Upper lobe of right lung (tissue), 1 donor: ENCODE data around the gene JAKMIP2. TPM values are rescaled to one million over a fixed set of nuclear protein-coding genes. Genes with fewer than 3 reads are reported as not detected.

ENCODE experiments used
- ATAC-seq: fragments of 200-7000 bp; cut with Tn5 transposase; one replicate; pipeline ENCODE4 v1.9.1; 2020; ENCODE audit warnings: mild to moderate bottlenecking, moderate library complexity
- DNase-seq: peaks from one replicate; pipeline ENCODE4 v3.0.0-alpha.2; 2020
- H3K27ac ChIP-seq: fragments of 200-600 bp; one replicate; pipeline ENCODE4 v1.8.0; 2022
- H3K27me3 ChIP-seq: fragments of 200-600 bp; one replicate; pipeline ENCODE4 v1.8.0; 2022; ENCODE audit warnings: mild to moderate bottlenecking
- H3K36me3 ChIP-seq: fragments of 200-600 bp; one replicate; pipeline ENCODE4 v1.8.0; 2022
- H3K4me1 ChIP-seq: fragments of 200-600 bp; one replicate; pipeline ENCODE4 v1.8.0; 2022
- H3K4me3 ChIP-seq: fragments of 200-600 bp; one replicate; pipeline ENCODE4 v1.8.0; 2022; ENCODE audit warnings: mild to moderate bottlenecking
- H3K9me3 ChIP-seq: fragments of 200-600 bp; one replicate; pipeline ENCODE4 v1.8.0; 2022
- CTCF ChIP-seq: fragments of 200-600 bp; IDR thresholded peaks from one replicate; pipeline ENCODE4 v1.8.0; 2022; ENCODE audit warnings: antibody characterized with exemption
- intact Hi-C: fragments of 100-400 bp; cut with DNase I; formaldehyde crosslinking; loops from one replicate; pipeline ENCODE4 v1.11.0; 2022
- total RNA-seq: library from RNA; stranded (reverse); fragmentation: NEBNext Ultra II Directional; extraction: Animal tissue kit (Norgen Biotek cat#: 25700); gene quantifications from one replicate; pipeline ENCODE4 v1.2.1, GENCODE V29; 2021
- donor health status: DM: no; HTN: yes; CAD: no; lungs with severe emphysema.

JAKMIP2 gene
- total RNA-seq, 1 donor from 2014 or later, result 7.5 TPM

GRCh38 chr5:147613359-147613758 lies 169.2 kb downstream of the JAKMIP2 start:
- Histone ChIP-seq H3K27ac (no peak overlapping the region), H3K9me3 (no peaks in the 10 kb centered on the region), H3K27me3 (no peaks in the 10 kb centered on the region), H3K36me3 (no peaks in the 10 kb centered on the region), H3K4me1 (no peaks in the 10 kb centered on the region), H3K4me3 (no peak overlapping the region)
- TF ChIP-seq CTCF, result no peak
- intact Hi-C loops, result no loop called here
- DNase-seq (no peak), ATAC-seq (no peak)

GRCh38 chr5:147611483-147611882 lies 171.0 kb downstream of the JAKMIP2 start:
- no peak overlapping the region for H3K27ac ChIP-seq
- no peaks in the 10 kb centered on the region for H3K27me3 ChIP-seq
- no peaks in the 10 kb centered on the region for H3K9me3 ChIP-seq
- H3K4me1 ChIP-seq, result no peaks in the 10 kb centered on the region
- no peaks in the 10 kb centered on the region for H3K36me3 ChIP-seq
- no peak for TF ChIP-seq CTCF
- no peak for DNase-seq
- no peak overlapping the region for H3K4me3 ChIP-seq
- ATAC-seq, result no peak
- intact Hi-C loops, result no loop called here

- intact Hi-C loops, result no loop called here
These were observed 171.7 kb downstream of the JAKMIP2 start for GRCh38 chr5:147610798-147611197.

GRCh38 chr5:147601652-147602051 lies 180.9 kb downstream of the JAKMIP2 start:
- Histone ChIP-seq H3K36me3 (no peaks in the 10 kb centered on the region), H3K27me3 (no peaks in the 10 kb centered on the region), H3K4me3 (no peak overlapping the region), H3K27ac (no peak overlapping the region), H3K4me1 (no peaks in the 10 kb centered on the region), H3K9me3 (no peaks in the 10 kb centered on the region)
- no peak for DNase-seq
- no peak for ATAC-seq
- TF ChIP-seq CTCF, result no peak
- intact Hi-C loops, result no loop called here

More at GRCh38 chr5:147610798-147611197, 171.7 kb downstream of the JAKMIP2 start:
- Histone ChIP-seq H3K36me3 (no peaks in the 10 kb centered on the region), H3K27ac (no peak overlapping the region), H3K9me3 (no peaks in the 10 kb centered on the region), H3K27me3 (no peaks in the 10 kb centered on the region), H3K4me3 (no peak overlapping the region), H3K4me1 (no peaks in the 10 kb centered on the region)
- no peak for ATAC-seq
- no peak for DNase-seq
- TF ChIP-seq CTCF, result no peak

- no peaks in the 10 kb centered on the region for H3K4me1 ChIP-seq
- ATAC-seq (no peak), DNase-seq (no peak)
- TF ChIP-seq CTCF, result no peak
- H3K9me3 ChIP-seq, result no peaks in the 10 kb centered on the region
- H3K27me3 ChIP-seq, result no peaks in the 10 kb centered on the region
- H3K4me3 ChIP-seq, result no peak overlapping the region
- no peaks in the 10 kb centered on the region for H3K36me3 ChIP-seq
- H3K27ac ChIP-seq, result no peak overlapping the region
- intact Hi-C loops, result no loop called here
These were observed 191.4 kb downstream of the JAKMIP2 start for GRCh38 chr5:147591120-147591519.

GRCh38 chr5:147590096-147590495 lies 192.4 kb downstream of the JAKMIP2 start:
- no peak for TF ChIP-seq CTCF
- no peak for ATAC-seq
- no peak overlapping the region for H3K4me3 ChIP-seq
- no peaks in the 10 kb centered on the region for H3K36me3 ChIP-seq
- no peaks in the 10 kb centered on the region for H3K4me1 ChIP-seq
- no peak overlapping the region for H3K27ac ChIP-seq
- DNase-seq, result no peak
- intact Hi-C loops, result no loop called here
- H3K27me3 ChIP-seq, result no peaks in the 10 kb centered on the region
- no peaks in the 10 kb centered on the region for H3K9me3 ChIP-seq
